Left cardiac atrium (tissue), 4 donors: ENCODE results near the gene VMP1. TPM values are rescaled to one million over a fixed set of nuclear protein-coding genes. Genes with fewer than 3 reads are reported as not detected.
"Not testable (repeated sequence)": the region's sequence is repeated elsewhere in the genome, so short reads cannot be mapped to it uniquely, and the experiment has no call there.

Source experiments
- ATAC-seq, 2 donors: fragments of 200-7000 bp; cut with Tn5 transposase; one replicate each; pipeline ENCODE4 v1.9.1; 2020; ENCODE audit warnings: mild to moderate bottlenecking in 2 of 2, moderate library complexity in 2 of 2
- DNase-seq: peaks from one replicate; pipeline ENCODE4 v3.0.0-alpha.2; 2020
- intact Hi-C, 2 donors: fragments of 100-400 bp; cut with DNase I; formaldehyde crosslinking; loops; one replicate each; pipeline versions ENCODE4 v1.14.1 to v1.15.1; 2022 to 2023
- total RNA-seq, 2 donors: library from RNA; stranded (reverse); fragmentation: NEBNext Ultra II Directional; extraction: Animal tissue kit (Norgen Biotek cat#: 25700); gene quantifications; one replicate each; pipeline ENCODE4 v1.2.1, GENCODE V29; 2021
- donor health status: DM: no; HTN: yes; CAD: no.
- donor health status: DM: no; HTN: yes; CAD: no; lungs with severe emphysema.
- donor health status: DM: yes; HTN: yes; CAD: no.
- donor health status: Dilated cardiomyopathy.

Gene VMP1
- total RNA-seq, 2 donors from 2014 or later, result 82.1 to 123 TPM

GRCh38 chr17:59765038-59765437 lies 57.6 kb downstream of the VMP1 start:
- ATAC-seq (no peak), DNase-seq (no peak)
- intact Hi-C loops, result no loop called here

GRCh38 chr17:59766491-59766890 lies 59.0 kb downstream of the VMP1 start:
- DNase-seq (no peak), ATAC-seq (no peak)
- intact Hi-C loops, result no loop called here

- DNase-seq, result no peak
- intact Hi-C loops, result no loop called here
- no peak for ATAC-seq
These were observed 59.7 kb downstream of the VMP1 start for GRCh38 chr17:59767176-59767575.

- peak in 1 of 2 donors; percentile 22 for ATAC-seq
- intact Hi-C loops, result no loop called here
- no peak for DNase-seq
These were observed 62.4 kb downstream of the VMP1 start for GRCh38 chr17:59769887-59770286.

GRCh38 chr17:59771093-59771492 lies 63.6 kb downstream of the VMP1 start:
- ATAC-seq (no peak), DNase-seq (no peak)
- intact Hi-C loops, result no loop called here

GRCh38 chr17:59775786-59776350 lies 68.4 kb downstream of the VMP1 start:
- intact Hi-C loops, result no loop called here
- no peak for DNase-seq
- ATAC-seq, result no peak

GRCh38 chr17:59776577-59776976 lies 69.1 kb downstream of the VMP1 start:
- intact Hi-C loops, result no loop called here
- no peak for ATAC-seq

GRCh38 chr17:59777033-59777432 lies 69.6 kb downstream of the VMP1 start:
- intact Hi-C loops, result no loop called here

More at GRCh38 chr17:59776577-59776976, 69.1 kb downstream of the VMP1 start:
- DNase-seq, result no peak

GRCh38 chr17:59778996-59779395 lies 71.5 kb downstream of the VMP1 start:
- no peak for ATAC-seq
- intact Hi-C loops, result no loop called here

More at GRCh38 chr17:59777033-59777432, 69.6 kb downstream of the VMP1 start:
- no peak for DNase-seq
- ATAC-seq, result no peak

GRCh38 chr17:59779521-59779920 lies 72.1 kb downstream of the VMP1 start:
- intact Hi-C loops, result no loop called here
- no peak for DNase-seq
- no peak for ATAC-seq

More at GRCh38 chr17:59778996-59779395, 71.5 kb downstream of the VMP1 start:
- DNase-seq, result no peak

GRCh38 chr17:59780548-59780947 lies 73.1 kb downstream of the VMP1 start:
- DNase-seq, intact Hi-C loops, ATAC-seq: not testable (repeated sequence)

GRCh38 chr17:59783221-59784047 lies 76.0 kb downstream of the VMP1 start:
- ATAC-seq (peak in 1 of 2 donors; percentile 20), DNase-seq (no peak)
- intact Hi-C loops, result no loop called here

GRCh38 chr17:59785091-59785799 lies 77.8 kb downstream of the VMP1 start:
- ATAC-seq, result no peak
- no peak for DNase-seq
- intact Hi-C loops, result loop anchor here in 1 of 2 donors (5.0 kb wide), 1 partner anchor 47 kb away; no protein-coding TSS in a partner anchor

- ATAC-seq, result no peak
- no peak for DNase-seq
- intact Hi-C loops, result loop anchor here in 1 of 2 donors (5.0 kb wide), 1 partner anchor 46 kb away; no protein-coding TSS in a partner anchor
These were observed 78.7 kb downstream of the VMP1 start for GRCh38 chr17:59786213-59786535.

GRCh38 chr17:59786536-59787319 lies 79.3 kb downstream of the VMP1 start:
- peak; percentile 91 to 95 for ATAC-seq
- peak; percentile 49 for DNase-seq
- intact Hi-C loops, result loop anchor here in 1 of 2 donors (5.0 kb wide), 1 partner anchor 46 kb away; no protein-coding TSS in a partner anchor

- intact Hi-C loops, result loop anchor here in 1 of 2 donors (5.0 kb wide), 1 partner anchor 42 kb away; no protein-coding TSS in a partner anchor
- not testable (repeated sequence) for DNase-seq, ATAC-seq
These were observed 82.4 kb downstream of the VMP1 start for GRCh38 chr17:59789849-59790248.

GRCh38 chr17:59790418-59790817 lies 83.0 kb downstream of the VMP1 start:
- intact Hi-C loops, DNase-seq, ATAC-seq: not testable (repeated sequence)

GRCh38 chr17:59790910-59791309 lies 83.5 kb downstream of the VMP1 start:
- ATAC-seq (no peak), DNase-seq (no peak)
- intact Hi-C loops, result no loop called here
